Measurements from ENCODE around the gene PCDHB11.
"Not testable (repeated sequence)": the region's sequence is repeated elsewhere in the genome, so short reads cannot be mapped to it uniquely, and the experiment has no call there.

The PCDHB11 gene

GRCh38 chr5:141236516-141237313 lies 37.3 kb downstream of the PCDHB11 start:
- DNase-seq (ENCODE audit: low read depth in 1 of 2, low spot score in 1 of 2) = no peak

- no peak for DNase-seq (ENCODE audit: low read depth in 1 of 2, low spot score in 1 of 2)
Observed at GRCh38 chr5:141241496-141241895, 42.1 kb downstream of the PCDHB11 start.

GRCh38 chr5:141245250-141245717 lies 45.9 kb downstream of the PCDHB11 start, which contains the start of gene PCDHB15:
Gene PCDHB15, plus strand, starts transcription at chr5:141245395. Its CDS starts 184 bp downstream, at chr5:141245579.
- no peak for DNase-seq (ENCODE audit: low read depth in 1 of 2, low spot score in 1 of 2)

- not testable (repeated sequence) for DNase-seq (ENCODE audit: low read depth in 1 of 2, low spot score in 1 of 2)
Observed at GRCh38 chr5:141246971-141247370, 47.5 kb downstream of the PCDHB11 start.

GRCh38 chr5:141247434-141247833 lies 48.0 kb downstream of the PCDHB11 start:
- not testable (repeated sequence) for DNase-seq (ENCODE audit: low read depth in 1 of 2, low spot score in 1 of 2)

GRCh38 chr5:141250576-141250975 lies 51.1 kb downstream of the PCDHB11 start:
- DNase-seq (ENCODE audit: low read depth in 1 of 2, low spot score in 1 of 2) = no peak

Data from activated CD4-positive, alpha-beta T cell treated with anti-CD3 and anti-CD28 coated beads, Interleukin-2, amount 50 U/mL, for 24 hours (primary cell).